ENCODE results near the gene CD163L1. TPM values are rescaled to one million over a fixed set of nuclear protein-coding genes. Genes with fewer than 3 reads are reported as not detected.

The CD163L1 gene
- total RNA-seq, 1 donor from 2014 or later, result 2.0 TPM

DNA sequence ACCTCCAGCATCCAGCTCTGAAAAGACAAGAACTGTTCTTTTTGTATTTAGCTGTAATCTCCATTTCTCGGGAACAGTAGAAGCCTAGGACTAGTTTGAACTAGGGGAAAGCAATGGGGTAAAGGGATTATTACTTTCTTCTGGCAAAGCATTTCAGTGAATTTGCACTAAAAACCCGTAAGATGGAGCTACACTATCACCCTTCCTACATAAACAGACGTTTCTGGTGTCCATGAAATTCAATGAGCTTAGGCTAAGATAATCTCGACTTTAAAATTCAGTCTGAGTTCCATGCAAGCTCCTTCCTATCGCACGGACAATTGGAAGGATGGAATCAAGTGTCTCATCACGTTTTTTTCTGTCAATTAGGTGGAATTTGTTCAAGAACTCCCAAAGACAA, 116.0 kb downstream of the CD163L1 start:
- DNase-seq (ENCODE audit: low read depth, low spot score), result no peak

DNA sequence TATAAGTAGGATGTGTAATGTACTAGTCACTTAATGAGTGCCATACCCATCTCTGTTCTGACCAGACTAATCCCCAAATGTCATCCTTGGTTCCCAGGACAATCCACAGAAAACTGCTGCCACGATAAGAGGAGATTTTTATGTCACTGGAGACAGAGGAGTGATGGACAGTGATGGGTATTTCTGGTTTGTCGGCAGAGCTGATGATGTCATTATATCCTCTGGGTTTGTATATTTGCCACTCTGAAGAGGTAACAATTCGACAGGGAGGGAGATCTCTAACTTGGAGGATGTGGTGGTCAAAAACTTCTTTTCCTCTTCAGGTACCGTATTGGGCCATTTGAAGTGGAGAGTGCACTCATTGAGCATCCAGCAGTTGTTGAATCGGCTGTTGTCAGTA, 119.8 kb downstream of the CD163L1 start:
- DNase-seq (ENCODE audit: low read depth, low spot score), result no peak

DNA sequence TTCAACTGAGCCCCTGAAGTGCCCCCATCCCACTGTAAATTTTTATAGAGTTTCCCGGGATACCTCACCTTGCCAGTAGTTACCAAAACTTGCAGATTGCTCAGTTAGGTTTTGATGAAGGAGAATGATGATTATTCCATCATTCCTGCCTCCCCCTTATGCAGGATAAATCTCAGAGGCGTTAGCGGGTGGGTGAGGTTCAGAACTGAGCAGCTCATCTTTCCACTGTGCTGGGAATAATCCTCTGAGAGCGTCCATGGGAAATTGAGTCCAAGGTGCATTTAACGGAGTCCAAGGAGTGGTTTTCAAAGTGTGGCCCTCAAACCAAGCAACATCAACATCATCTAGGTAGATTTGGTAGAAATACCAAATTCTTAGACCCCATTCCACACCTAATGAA, 121.4 kb downstream of the CD163L1 start:
- no peak for DNase-seq (ENCODE audit: low read depth, low spot score)

DNA sequence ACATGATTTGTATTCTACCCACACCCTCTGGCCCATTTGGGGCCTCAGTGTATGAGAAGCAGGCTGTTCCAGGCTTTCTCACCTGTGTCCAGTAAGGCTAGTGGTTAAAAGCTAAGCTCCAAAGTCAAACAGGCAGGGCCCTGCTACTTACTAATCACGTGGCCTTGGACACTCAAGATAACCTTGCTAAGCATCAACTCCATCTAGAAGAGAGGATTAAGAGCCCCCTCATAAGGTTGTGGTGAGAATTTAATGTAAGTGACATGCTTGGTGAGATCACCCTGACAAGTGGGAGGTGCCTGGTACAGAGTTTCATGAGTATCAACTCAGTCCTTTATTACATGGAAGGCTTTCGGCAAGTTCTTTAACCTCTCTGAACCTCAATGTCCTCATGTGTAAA, 122.3 kb downstream of the CD163L1 start:
- DNase-seq (ENCODE audit: low read depth, low spot score), result no peak

DNA sequence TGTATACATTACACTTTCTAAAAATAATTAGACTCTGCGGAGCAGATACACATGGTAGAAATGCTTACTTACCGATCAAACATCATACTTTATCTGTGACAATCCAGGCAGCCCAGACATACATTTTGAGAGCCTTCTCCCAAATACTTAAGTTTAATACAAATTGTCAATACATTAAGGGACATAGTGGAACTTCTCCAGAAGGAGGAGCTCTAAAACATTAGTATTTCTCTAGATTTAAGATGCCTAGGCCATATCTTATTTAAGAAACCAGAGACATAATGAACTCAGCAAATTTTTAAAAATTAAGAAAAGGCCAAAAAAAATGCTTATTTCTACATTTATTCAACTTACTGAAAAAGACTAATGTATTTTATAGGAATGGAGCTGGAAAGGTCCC, 124.0 kb downstream of the CD163L1 start:
- no peak for DNase-seq (ENCODE audit: low read depth, low spot score)

DNA sequence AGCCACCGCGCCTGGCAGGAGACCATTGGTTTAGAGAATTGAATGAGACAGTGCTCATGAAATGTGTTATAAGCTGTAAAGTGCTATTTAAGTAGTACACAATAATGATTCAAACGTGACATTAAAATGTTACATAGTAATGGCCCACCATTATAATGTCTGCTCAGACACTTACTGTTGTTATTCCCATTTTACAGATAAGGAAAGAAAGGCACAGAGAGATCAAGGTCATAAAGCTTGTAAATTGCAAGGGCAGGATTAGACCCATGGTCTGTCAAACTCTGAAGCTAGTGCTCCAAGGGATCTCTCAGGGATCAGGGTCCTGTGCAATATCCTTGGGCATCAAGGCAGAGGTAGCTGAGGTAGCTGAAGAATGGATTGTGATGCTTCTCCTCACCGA, 133.9 kb downstream of the CD163L1 start:
- DNase-seq (ENCODE audit: low read depth, low spot score), result no peak

Other genes starting within 250 kb of the CD163L1 start
- not detected in 2 replicates for gene ACSM4, start 140.1 kb downstream of the CD163L1 start, total RNA-seq
- not detected in 2 replicates for gene CD163, start 59.6 kb upstream of the CD163L1 start, total RNA-seq
- not detected in 2 replicates for gene APOBEC1, start 221.8 kb upstream of the CD163L1 start, total RNA-seq